ENCODE results near the gene RPP14. TPM values are rescaled to one million over a fixed set of nuclear protein-coding genes. Genes with fewer than 3 reads are reported as not detected.
A peak's percentile ranks its signal among the peaks of the same experiment; 100 is the strongest.

The RPP14 gene
- total RNA-seq, 1 donor from 2014 or later = 20.3 TPM

GRCh38 chr3:58323529-58324390 is 17.7 kb downstream of the RPP14 start:
- peak; percentile 38 for DNase-seq (ENCODE audit: low read depth)
- H3K27me3 ChIP-seq (ENCODE audit: control insufficient read depth, insufficient read depth, low read length) = no peaks in the 10 kb centered on the region
- no peak for FAIRE-seq
- peaks cover 2% of the 10 kb centered on the region for H3K36me3 ChIP-seq (ENCODE audit: control insufficient read depth, insufficient read depth, low read length)
- no peak for TF ChIP-seq CTCF (IDR thresholded peaks at IDR 0.05; ENCODE audit: insufficient read depth, low read length, severe bottlenecking)
- no peak overlapping the region for H3K4me3 ChIP-seq (ENCODE audit: low read depth, low read length)

GRCh38 chr3:58324391-58325390 is 18.6 kb downstream of the RPP14 start:
- H3K36me3 ChIP-seq (ENCODE audit: control insufficient read depth, insufficient read depth, low read length) = no peaks in the 10 kb centered on the region
- FAIRE-seq (no peak), DNase-seq (ENCODE audit: low read depth) (no peak)
- H3K4me3 ChIP-seq (ENCODE audit: low read depth, low read length) = no peak overlapping the region
- TF ChIP-seq CTCF (IDR thresholded peaks at IDR 0.05; ENCODE audit: insufficient read depth, low read length, severe bottlenecking) = no peak
- no peaks in the 10 kb centered on the region for H3K27me3 ChIP-seq (ENCODE audit: control insufficient read depth, insufficient read depth, low read length)

- no peak for FAIRE-seq
- no peak for TF ChIP-seq CTCF (IDR thresholded peaks at IDR 0.05; ENCODE audit: insufficient read depth, low read length, severe bottlenecking)
- Histone ChIP-seq H3K27me3 (ENCODE audit: control insufficient read depth, insufficient read depth, low read length) (no peaks in the 10 kb centered on the region), H3K36me3 (ENCODE audit: control insufficient read depth, insufficient read depth, low read length) (no peaks in the 10 kb centered on the region), H3K4me3 (ENCODE audit: low read depth, low read length) (no peak overlapping the region)
- no peak for DNase-seq (ENCODE audit: low read depth)
Observed at GRCh38 chr3:58325525-58325992, 19.5 kb downstream of the RPP14 start.

GRCh38 chr3:58326267-58326900 is 20.3 kb downstream of the RPP14 start:
- no peaks in the 10 kb centered on the region for H3K36me3 ChIP-seq (ENCODE audit: control insufficient read depth, insufficient read depth, low read length)
- H3K27me3 ChIP-seq (ENCODE audit: control insufficient read depth, insufficient read depth, low read length) = no peaks in the 10 kb centered on the region
- no peak overlapping the region for H3K4me3 ChIP-seq (ENCODE audit: low read depth, low read length)
- FAIRE-seq (no peak), DNase-seq (ENCODE audit: low read depth) (no peak)
- no peak for TF ChIP-seq CTCF (IDR thresholded peaks at IDR 0.05; ENCODE audit: insufficient read depth, low read length, severe bottlenecking)

GRCh38 chr3:58329150-58329921 is 23.3 kb downstream of the RPP14 start:
- no peaks in the 10 kb centered on the region for H3K27me3 ChIP-seq (ENCODE audit: control insufficient read depth, insufficient read depth, low read length)

More at GRCh38 chr3:58329150-58329921, 23.3 kb downstream of the RPP14 start:
- H3K4me3 ChIP-seq (ENCODE audit: low read depth, low read length) = no peak overlapping the region
- DNase-seq (ENCODE audit: low read depth) (no peak), FAIRE-seq (no peak)
- no peak for TF ChIP-seq CTCF (IDR thresholded peaks at IDR 0.05; ENCODE audit: insufficient read depth, low read length, severe bottlenecking)
- no peaks in the 10 kb centered on the region for H3K36me3 ChIP-seq (ENCODE audit: control insufficient read depth, insufficient read depth, low read length)

Data from bronchial epithelial cell (primary cell).